Esophagus squamous epithelium (tissue), 4 donors: ENCODE measurements around the gene ZFHX3.
"Not testable (repeated sequence)": the region's sequence is repeated elsewhere in the genome, so short reads cannot be mapped to it uniquely, and the experiment has no call there.

ENCODE experiments used
- POLR2A ChIP-seq, 4 donors: fragments of 450-650 bp; IDR thresholded peaks; one replicate each; pipeline ENCODE4 v1.6.1; 2017; ENCODE audit warnings: antibody characterized with exemption in 4 of 4, mild to moderate bottlenecking in 4 of 4, moderate library complexity in 3 of 4
- TF ChIP-seq, protein P1 (sequence below), 6 experiments: fragments of 450-650 bp in 4 of 6; fragments of 200-600 bp in 2 of 6; sonication (generic) in 2 of 6; IDR thresholded peaks; one replicate each; pipeline ENCODE4 v1.5.1; 2016 to 2019; ENCODE audit warnings: antibody characterized with exemption in 6 of 6, mild to moderate bottlenecking in 4 of 6, moderate library complexity in 4 of 6

DNA sequence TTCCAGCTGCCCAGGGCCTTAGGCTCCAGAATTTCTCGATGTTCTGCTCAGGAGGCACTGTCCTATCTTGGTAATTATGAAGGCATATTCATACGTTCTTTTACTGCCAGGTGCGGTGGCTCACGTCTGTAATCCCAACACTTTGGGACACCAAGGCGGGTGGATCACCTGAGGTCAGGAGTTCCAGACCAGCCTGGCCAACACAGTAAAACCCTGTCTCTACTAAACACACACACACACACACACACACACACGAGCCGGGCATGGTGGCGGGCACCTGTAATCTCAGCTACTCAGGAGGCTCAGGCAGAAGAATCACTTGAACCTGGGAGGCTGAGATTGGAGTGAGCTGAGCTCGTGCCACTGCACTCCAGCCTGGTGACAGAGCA lies 52.1 kb downstream of the ZFHX3 start:
- TF ChIP-seq POLR2A (IDR thresholded peaks at IDR 0.05): not testable (repeated sequence)
- TF ChIP-seq, protein P1, sequence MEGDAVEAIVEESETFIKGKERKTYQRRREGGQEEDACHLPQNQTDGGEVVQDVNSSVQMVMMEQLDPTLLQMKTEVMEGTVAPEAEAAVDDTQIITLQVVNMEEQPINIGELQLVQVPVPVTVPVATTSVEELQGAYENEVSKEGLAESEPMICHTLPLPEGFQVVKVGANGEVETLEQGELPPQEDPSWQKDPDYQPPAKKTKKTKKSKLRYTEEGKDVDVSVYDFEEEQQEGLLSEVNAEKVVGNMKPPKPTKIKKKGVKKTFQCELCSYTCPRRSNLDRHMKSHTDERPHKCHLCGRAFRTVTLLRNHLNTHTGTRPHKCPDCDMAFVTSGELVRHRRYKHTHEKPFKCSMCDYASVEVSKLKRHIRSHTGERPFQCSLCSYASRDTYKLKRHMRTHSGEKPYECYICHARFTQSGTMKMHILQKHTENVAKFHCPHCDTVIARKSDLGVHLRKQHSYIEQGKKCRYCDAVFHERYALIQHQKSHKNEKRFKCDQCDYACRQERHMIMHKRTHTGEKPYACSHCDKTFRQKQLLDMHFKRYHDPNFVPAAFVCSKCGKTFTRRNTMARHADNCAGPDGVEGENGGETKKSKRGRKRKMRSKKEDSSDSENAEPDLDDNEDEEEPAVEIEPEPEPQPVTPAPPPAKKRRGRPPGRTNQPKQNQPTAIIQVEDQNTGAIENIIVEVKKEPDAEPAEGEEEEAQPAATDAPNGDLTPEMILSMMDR (IDR thresholded peaks at IDR 0.05): not testable (repeated sequence)
